ENCODE data around the gene KIRREL3.
"Not testable (repeated sequence)": the region's sequence is repeated elsewhere in the genome, so short reads cannot be mapped to it uniquely, and the experiment has no call there.

KIRREL3 gene

DNA sequence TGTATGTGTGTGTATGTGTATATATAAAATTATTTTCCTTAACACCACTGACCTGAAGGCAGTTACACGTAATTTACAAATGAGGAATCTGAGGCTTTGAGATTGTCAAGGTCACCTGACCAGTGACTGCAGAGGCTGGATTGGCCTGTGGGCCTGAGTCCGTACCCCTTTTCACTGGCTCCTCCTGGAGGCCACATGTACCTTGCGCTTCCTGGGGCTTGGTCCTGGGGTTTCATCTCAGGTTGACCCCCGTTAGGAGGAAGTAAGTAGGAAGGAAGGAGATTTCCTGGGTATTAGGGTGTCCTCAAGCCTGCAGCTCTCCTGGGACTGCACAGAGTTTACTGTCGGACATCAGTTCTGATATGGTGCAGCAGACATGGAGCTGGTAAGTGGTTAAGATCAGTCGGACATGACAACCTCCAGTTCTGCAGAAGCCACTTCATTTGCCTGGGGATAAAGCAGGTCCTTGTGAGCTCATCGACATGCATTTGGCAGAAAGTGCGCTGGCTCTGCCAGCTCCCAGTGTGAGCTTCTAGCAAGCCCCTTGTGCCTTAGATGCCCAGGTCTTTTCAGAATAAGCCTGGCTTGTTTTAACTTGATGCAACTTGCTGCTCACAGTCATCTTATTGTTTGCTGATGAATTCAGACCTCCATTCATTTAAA is 608.5 kb downstream of the KIRREL3 start:
- no peak for DNase-seq

DNA sequence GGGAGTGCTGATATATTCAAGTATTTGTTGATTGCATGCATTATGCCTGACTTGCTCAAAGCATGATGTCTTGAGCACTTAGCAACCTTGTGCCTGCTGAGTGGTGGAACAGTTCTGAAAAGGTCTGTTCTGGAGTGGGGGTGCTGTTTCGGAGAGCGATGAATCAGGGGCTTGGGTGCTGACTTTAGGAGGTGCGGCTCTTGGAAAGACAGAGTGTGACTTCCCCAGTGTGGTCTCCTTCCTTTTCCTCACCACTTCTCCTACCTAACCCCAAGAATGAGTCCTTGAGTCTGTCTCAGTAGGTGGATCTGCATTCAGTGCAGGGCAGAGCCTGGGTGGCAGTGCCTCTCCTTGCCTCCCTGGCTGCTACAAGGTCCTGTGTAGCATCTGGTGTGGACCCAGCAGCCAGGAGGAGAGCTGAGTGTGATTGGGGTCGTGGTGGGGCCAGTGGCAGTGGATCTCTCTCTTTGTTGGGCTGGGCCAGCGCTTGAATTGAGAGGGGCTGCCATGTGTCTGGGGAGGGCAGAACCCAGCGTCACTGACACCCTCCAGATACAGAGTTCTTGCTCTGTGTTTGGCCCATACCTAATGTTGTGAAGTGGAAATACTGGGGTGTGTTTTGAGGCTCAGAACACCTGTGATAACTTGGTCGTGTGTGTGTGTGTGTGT is 609.1 kb downstream of the KIRREL3 start:
- no peak for DNase-seq

DNA sequence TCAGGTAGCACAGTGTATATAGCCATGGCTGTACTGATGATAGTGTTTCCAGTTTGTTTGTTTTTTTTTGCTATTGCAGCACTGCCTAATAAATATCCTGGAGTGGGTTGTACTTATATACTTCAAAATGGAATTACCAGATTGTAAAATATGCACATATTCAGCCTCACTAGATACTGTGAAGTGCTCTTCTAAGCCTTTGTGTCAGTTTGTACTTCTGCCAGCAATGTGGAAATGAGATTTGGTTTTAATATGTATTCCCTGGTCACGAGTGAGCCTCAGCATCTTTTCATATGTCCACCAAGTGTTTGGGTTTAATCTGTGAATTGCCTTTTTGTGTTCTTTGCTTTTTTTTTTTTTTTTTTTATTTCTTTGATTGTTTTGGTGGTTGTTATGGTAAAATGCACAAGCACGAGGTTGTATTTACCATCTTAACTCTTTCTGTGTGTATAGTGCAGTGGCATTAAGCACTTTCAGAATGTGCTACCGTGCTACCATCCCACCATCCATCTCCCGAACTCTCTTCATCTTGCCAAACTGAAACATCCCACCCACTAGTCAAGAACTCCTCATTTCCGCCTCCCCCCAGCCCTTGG is 610.2 kb downstream of the KIRREL3 start:
- no peak for DNase-seq

DNA sequence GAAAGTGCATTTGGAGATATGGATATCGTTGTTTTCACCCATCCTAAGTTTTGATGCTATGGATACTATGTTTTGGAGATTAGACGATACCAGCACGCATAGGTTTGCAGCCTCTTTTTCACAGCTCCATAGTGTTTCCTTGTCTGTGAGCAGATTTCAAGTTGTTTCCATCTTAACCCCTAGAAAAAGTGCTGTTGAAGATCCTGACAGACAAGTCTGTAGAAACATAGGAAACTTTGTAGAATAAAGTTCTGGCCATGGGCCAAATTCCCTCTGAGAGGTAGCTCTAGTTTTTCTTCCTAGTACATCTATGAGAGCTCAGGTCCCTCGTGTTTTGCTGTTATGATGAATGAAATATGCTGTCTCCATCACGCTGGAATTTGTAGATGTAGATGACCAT is 612.7 kb downstream of the KIRREL3 start:
- DNase-seq = no peak

DNA sequence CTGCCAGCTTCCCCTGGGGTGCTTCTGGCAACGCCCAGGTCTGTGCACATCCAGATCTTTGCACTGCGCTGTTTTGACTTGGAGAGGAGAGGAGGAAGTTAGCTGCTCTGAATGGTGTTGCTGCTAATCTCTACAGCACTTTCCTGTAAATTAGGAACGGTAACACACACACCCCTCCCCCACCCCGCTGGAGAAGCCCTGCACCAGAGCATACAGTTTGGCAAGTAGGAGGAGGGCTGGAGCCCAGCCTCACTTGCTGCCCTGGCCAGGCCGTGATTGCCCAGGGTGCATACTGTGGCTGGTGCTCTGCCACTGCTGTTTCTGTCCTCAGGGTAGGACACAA is 613.9 kb downstream of the KIRREL3 start:
- not testable (repeated sequence) for DNase-seq

DNA sequence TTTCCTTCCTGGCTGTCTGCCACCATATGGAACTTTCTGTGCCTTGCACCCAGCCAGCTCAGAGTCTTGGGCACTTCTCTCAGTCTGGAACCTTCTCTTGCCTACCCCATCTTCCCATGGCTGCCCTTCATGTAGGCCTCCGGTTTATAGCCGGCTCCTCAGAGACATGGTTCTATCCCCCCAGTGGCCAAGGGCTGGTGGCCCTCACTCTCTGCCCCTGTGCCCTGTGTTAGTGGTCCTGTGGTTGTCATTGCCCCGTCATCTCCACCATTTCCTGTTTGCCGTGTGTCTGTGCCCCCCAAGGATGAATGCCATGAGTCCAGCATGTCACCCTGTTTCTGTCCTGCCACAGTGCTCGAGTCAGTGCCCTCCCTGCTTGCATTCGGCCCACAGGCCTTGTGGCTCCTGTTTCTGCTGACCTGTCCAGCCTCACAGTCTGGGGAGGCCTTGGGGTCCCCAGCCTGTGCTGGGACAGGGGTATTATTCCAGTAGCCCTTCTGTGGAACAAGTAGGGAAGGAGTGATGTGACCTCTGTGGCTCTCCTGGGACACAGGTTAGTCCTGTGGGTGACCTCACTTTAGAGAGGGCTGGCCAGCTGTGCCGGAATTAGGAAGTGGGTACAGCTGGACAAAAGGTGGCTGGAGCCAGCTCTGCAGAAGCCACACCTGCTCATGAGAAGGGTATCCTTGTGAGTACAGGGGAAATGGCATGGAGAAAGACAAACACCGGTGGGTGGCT is 614.4 kb downstream of the KIRREL3 start:
- no peak for DNase-seq

DNA sequence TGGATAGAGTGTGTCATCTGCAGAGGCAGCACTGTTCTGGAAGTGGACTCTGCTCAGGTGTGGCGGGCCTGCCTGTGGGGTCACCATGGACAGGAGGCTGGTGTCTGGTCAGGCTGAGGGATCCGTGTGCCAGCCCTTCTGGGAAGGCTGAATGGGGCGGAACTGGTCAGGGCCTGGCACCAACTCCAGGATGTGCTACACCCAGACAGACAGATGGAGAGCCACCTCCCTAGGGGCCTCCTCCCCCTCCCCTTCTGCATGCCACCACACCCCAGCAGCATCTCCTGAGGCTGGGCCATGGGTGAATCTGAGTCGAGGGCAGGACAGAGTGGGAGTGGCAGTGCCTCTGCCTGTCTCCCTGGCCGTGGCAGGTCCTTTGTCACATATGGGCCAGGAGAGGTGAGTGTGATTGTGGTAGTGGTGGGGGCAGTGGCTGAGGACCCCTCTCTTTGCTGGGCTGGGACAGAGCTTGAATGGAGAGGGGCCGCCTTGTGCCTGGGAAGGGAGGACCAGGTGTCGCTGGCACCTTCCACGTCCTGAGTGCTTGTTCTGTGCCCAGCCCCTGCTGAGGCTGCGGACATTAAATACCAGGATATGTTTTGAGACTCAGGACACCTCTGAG is 616.0 kb downstream of the KIRREL3 start:
- no peak for DNase-seq

DNA sequence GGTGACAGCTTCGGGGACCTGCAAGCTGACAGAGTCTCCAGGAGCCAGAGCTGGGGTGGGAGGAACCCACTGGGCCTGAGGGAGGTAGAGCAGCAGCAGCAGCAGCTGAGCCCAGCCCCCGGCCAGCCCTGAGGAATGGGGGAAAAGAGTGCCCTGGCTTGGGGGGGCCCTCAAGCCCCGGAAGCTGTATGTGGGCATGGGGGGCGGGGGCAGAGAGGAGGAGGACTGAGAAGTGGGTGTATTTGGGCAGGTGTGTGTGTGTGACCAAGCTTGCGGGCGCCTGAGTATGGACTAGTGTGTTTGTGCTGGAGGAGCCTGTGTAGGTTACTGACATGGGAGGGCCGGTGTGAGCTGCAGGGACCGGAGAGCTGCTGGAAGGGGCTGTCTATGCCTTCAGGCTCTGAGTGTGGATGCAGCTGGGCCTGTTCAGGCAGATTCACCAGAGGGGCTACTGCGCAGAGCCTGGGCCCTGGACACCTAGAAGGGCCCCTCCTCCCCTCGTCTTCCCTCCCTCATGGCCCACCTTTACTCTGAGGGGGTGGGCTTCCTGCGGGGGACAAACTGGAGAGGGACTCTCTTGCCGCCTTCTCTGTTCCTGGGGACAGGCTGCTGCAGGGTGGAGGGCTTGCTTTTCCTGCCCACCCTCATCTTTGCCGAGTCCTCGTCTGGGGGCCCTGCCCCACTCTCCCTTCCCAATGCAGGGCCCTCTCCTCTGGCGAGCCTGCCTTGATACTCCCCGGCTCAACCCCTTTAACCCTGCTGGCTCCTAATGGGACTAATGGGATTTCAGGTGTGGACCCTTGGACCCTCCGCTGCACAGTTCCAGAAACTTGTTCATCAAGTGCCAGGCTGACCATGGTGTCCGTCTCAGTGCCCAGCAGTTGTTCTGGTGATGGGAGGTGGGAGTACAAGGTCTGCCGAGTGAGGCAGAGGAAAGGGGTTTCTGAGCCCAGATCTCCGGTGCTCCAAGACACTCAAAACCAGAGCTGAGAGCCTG is 616.9 kb downstream of the KIRREL3 start:
- DNase-seq = no peak

DNA sequence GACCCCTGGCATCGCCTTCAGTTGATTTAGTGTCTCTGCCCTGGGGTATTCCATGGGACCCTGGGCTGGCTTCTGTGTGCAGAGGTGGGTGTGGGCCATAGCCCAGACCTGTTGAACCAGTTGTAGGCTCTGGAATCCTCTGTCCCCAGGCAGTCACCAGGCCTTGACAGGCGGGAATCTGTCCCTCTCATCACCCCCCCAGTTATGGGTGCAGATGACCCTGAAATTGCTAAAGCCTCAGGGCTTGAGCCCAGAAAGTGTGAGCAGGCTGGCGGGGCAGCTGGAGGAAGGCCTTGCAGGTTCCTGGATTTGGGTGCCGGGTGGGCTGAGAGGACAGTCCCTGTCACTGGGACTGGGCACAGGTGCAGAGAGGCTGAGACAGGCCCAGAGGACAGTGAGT is 617.9 kb downstream of the KIRREL3 start:
- not testable (repeated sequence) for DNase-seq

DNA sequence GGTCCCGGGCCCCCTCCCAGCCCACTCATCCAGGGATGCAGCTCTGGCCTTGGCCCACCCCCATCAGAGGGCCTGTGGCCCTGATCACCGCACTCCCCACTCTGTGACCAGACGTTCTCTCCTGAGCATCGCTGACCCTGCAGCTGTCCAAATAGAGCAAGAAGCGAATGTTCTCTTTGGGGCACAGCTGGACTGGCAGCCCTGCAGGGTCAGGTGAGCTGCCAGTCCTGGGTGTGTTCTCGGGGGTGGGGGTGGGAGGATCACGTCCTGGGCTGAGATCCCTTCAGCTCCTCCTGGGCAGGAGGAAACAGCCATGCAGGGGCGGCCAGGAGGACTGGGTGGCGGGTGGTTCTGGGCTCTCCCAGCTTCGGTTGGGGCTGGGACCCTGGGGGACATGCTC is 618.6 kb downstream of the KIRREL3 start:
- DNase-seq = not testable (repeated sequence)

DNA sequence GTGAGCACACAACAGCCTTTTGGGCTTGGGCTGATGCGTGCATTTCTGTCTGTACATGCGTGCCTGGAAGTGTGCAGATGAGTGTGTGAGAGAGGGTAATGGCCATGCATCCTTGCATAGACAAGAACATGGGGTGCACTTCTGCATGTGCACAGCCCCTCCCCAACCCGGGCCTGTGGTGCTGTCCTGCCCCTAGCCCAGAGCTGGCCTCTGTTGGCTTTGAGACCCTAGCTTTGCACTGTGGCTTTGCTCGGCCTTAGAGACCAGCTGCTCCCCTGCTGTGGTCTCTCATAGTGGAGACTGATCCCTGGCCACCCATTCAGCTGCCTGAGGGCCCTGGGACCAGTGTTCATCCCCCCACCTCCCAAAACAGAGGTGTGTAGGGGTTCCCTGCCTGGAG is 619.7 kb downstream of the KIRREL3 start:
- no peak for DNase-seq

DNA sequence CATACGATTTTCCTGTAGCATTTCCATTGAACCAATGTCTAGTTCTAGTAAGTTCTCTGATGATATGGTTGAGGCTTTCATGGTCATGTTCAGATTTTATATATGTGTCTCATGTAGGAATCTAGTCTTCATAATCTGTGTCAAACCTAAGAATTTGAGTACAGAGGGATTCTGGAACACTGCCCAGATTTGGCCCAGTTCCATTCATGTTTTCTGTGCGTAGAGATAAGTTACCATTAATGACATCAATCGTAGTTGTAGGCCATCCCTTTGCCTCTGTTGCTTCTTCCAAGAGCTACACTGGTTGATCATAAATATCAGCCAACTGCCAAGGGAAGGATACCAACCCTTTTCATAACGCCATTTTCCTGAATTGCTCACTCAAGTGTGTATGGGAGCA is 621.8 kb downstream of the KIRREL3 start:
- no peak for DNase-seq

DNA sequence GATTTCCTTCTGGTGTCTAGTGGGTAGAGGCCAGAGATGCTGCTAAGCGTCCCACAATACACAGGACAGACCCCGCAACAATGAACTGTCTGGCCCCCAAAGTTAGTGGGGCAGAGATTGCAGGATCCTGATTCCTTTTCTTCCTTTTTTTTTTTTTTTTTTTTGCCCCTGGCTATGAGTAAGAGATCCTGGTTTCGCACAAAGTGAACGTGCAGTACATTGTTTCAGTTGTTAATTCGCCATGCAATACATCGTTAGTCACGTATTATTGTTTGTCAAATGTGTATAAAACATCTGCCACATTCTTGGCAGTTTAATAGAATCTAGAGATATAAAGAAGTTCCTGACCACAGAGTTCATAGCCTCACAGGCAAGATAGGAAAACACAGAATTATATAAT is 624.8 kb downstream of the KIRREL3 start:
- DNase-seq = no peak

DNA sequence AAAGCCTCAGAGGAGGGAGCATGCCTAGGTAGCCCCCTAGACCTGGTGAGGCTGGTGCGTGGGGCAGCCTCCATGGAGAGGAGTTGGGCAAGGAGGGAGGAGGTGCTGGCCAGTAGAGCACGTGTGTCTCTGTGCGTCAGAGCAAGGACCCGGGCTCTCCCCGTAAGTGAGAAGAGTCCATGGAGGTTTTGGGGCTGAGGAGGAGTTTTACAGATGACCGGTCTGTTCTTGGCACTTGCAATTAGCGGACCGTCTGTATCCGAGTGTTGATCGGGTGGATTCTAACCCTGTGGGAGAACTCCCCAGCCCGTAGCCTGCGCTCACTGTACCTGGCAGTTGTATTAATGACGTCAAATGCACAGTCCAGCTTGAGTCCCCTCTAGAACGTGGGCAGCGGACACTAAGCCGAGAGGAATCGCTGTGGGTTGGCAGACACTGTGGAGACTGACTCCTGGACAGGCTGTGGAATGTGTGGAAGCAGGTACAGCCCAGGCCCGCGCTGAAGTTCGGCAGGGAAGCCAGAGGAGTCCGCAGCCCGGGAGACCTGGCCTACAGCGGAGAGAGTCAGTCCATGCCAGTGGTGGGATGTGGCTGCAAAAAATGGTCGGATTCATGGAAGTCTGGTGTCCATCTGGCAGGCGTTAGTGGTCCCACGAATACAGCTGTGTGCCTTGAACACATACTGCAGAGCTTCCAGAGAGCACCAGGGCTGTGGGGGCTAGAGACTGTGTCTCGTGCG is 625.8 kb downstream of the KIRREL3 start:
- DNase-seq = not testable (repeated sequence)

DNA sequence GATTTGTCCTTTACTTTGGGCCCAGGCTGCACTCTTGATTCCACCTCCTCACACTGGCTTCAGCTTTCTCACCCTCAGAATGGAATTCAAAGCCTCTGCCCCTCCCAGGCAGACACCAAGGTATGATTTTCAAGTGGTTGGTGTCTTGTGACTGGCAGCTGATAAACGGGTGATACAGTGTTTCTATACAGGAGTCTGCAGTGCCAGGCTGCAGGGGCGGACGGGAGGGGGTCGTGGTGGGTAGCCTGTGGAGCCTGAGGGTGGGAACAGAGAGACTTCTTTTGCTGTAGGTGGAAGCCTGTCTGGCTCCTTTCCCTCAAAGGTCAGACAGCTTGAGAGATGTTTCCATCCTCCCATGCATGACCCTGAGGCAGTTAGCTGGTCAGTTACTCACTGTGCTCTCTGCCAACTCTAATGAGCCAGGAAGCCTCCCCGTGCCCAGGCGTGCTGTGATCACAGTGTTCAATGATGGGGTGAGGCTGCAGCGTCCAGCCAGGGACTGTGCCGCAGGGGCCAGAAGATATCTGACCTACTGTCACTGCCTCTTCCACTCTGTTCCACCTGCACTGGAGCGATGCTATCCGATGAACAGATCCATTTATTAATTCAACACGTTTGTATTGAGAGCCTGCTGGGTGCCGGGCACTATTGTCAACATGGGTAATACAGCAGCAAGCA is 627.0 kb downstream of the KIRREL3 start:
- DNase-seq = not testable (repeated sequence)
